HepG2 (cell line): ENCODE measurements around the gene SCAF8. TPM values are rescaled to one million over a fixed set of nuclear protein-coding genes. Genes with fewer than 3 reads are reported as not detected.

Experiments
- ATF7 ChIP-seq, 2 experiments: fragments of 450-650 bp in 1 of 2; sonication (generic) in 1 of 2; formaldehyde crosslinking in 1 of 2; IDR thresholded peaks; 2 replicates each; pipeline versions ENCODE4 v1.4.0 to v1.6.1; 2016 to 2020; ENCODE audit warnings: antibody characterized with exemption in 1 of 2, mild to moderate bottlenecking in 1 of 2, missing genetic modification reagents in 1 of 2
- CBX5 ChIP-seq: sonication (generic); formaldehyde crosslinking; IDR thresholded peaks from 2 replicates; pipeline ENCODE4 v1.4.0; 2020; ENCODE audit warnings: missing genetic modification reagents, borderline replicate concordance
- GABPA ChIP-seq, 2 experiments: IDR thresholded peaks; 2 replicates each; pipeline ENCODE4 v1.6.1; 2011 to 2016; ENCODE audit warnings: low read depth in 2 of 2, low read length in 1 of 2, missing biosample characterization in 1 of 2, missing genetic modification characterization in 1 of 2
- ISL2 ChIP-seq: sonication (generic); formaldehyde crosslinking; IDR thresholded peaks from 2 replicates; pipeline ENCODE4 v1.5.0; 2020; ENCODE audit warnings: missing genetic modification reagents
- MYNN ChIP-seq: sonication (generic); formaldehyde crosslinking; IDR thresholded peaks from 2 replicates; pipeline ENCODE4 v1.4.0; 2020; ENCODE audit warnings: mild to moderate bottlenecking, low read depth, missing genetic modification reagents
- MYPOP ChIP-seq: sonication (generic); formaldehyde crosslinking; IDR thresholded peaks from 2 replicates; pipeline ENCODE4 v1.8.1; 2023; ENCODE audit warnings: mild to moderate bottlenecking, moderate library complexity, missing genetic modification reagents
- NCOA5 ChIP-seq: sonication (generic); formaldehyde crosslinking; IDR thresholded peaks from 2 replicates; pipeline ENCODE4 v1.4.0; 2020; ENCODE audit warnings: missing genetic modification reagents
- NKX3-1 ChIP-seq: sonication (generic); formaldehyde crosslinking; IDR thresholded peaks from 2 replicates; pipeline ENCODE4 v1.5.0; 2020; ENCODE audit warnings: missing genetic modification reagents
- NR2C2 ChIP-seq: sonication (generic); formaldehyde crosslinking; IDR thresholded peaks from 2 replicates; pipeline ENCODE4 v1.4.0; 2020; ENCODE audit warnings: missing genetic modification reagents, mild to moderate bottlenecking, moderate library complexity, borderline replicate concordance
- RAD51 ChIP-seq: fragments of 450-650 bp; IDR thresholded peaks from 2 replicates; pipeline ENCODE4 v1.6.1; 2016; ENCODE audit warnings: borderline replicate concordance
- RBAK ChIP-seq: sonication (generic); formaldehyde crosslinking; IDR thresholded peaks from 2 replicates; pipeline ENCODE4 v1.5.1; 2020; ENCODE audit warnings: mild to moderate bottlenecking, missing genetic modification reagents
- SMARCE1 ChIP-seq: fragments of 450-650 bp; IDR thresholded peaks from 2 replicates; pipeline ENCODE4 v1.6.1; 2017; ENCODE audit warnings: borderline replicate concordance
- SPEN ChIP-seq: sonication (generic); formaldehyde crosslinking; IDR thresholded peaks from 2 replicates; pipeline ENCODE4 v1.5.1; 2020; ENCODE audit warnings: low read depth, mild to moderate bottlenecking, missing genetic modification reagents
- TMF1 ChIP-seq: sonication (generic); formaldehyde crosslinking; IDR thresholded peaks from 2 replicates; pipeline ENCODE4 v1.8.1; 2022; ENCODE audit warnings: low read depth, missing genetic modification reagents
- ZFP82 ChIP-seq: sonication (generic); formaldehyde crosslinking; IDR thresholded peaks from 2 replicates; pipeline ENCODE4 v1.5.1; 2020; ENCODE audit warnings: mild to moderate bottlenecking, missing genetic modification reagents, borderline replicate concordance
- ZNF281 ChIP-seq: sonication (generic); formaldehyde crosslinking; IDR thresholded peaks from 2 replicates; pipeline ENCODE4 v1.4.0; 2020; ENCODE audit warnings: missing genetic modification reagents, borderline replicate concordance
- ZNF335 ChIP-seq: sonication (generic); formaldehyde crosslinking; IDR thresholded peaks from 2 replicates; pipeline ENCODE4 v1.4.0; 2020; ENCODE audit warnings: missing genetic modification reagents
- ZNF431 ChIP-seq: sonication (generic); formaldehyde crosslinking; IDR thresholded peaks from 2 replicates; pipeline ENCODE4 v1.9.0; 2022; ENCODE audit warnings: missing genetic modification reagents, low read depth, mild to moderate bottlenecking, borderline replicate concordance
- ZNF446 ChIP-seq: sonication (generic); formaldehyde crosslinking; IDR thresholded peaks from 2 replicates; pipeline ENCODE4 v1.5.0; 2020; ENCODE audit warnings: mild to moderate bottlenecking, missing genetic modification reagents
- ZNF510 ChIP-seq: sonication (generic); formaldehyde crosslinking; IDR thresholded peaks from 2 replicates; pipeline ENCODE4 v1.4.0; 2020; ENCODE audit warnings: low read depth, mild to moderate bottlenecking, missing genetic modification reagents
- ZNF678 ChIP-seq: sonication (generic); formaldehyde crosslinking; IDR thresholded peaks from 2 replicates; pipeline ENCODE4 v1.4.0; 2020; ENCODE audit warnings: mild to moderate bottlenecking, missing genetic modification reagents
- ZNF83 ChIP-seq: sonication (generic); formaldehyde crosslinking; IDR thresholded peaks from 2 replicates; pipeline ENCODE4 v1.4.0; 2020; ENCODE audit warnings: missing genetic modification reagents, mild to moderate bottlenecking, borderline replicate concordance
- polyA plus RNA-seq, 8 experiments: library from polyadenylated mRNA; depleted of rRNA in 3 of 8; stranded (reverse) in 7 of 8; unstranded in 1 of 8; fragments of >200 nt; fragmentation: Illumina TruSeq in 4 of 8; extraction: Trizol in 4 of 8; gene quantifications; 2 replicates each; pipeline versions ENCODE4 v1.2.1 to v1.2.3, GENCODE V29; 2011 to 2016; ENCODE audit warnings: low read depth in 4 of 8, missing spikeins in 1 of 8, mixed read lengths in 1 of 8; ENCODE audit not compliant: insufficient read depth in 1 of 8
- total RNA-seq, 5 experiments: library from RNA; depleted of rRNA; stranded (reverse); fragments of >200 nt; fragmentation: Illumina TruSeq; extraction: Trizol; gene quantifications; 2 replicates each; pipeline ENCODE4 v1.2.3, GENCODE V29; 2016; ENCODE audit warnings: low read depth in 1 of 5
- TF ChIP-seq, protein P1 (sequence below): sonication (generic); formaldehyde crosslinking; IDR thresholded peaks from 2 replicates; pipeline ENCODE4 v1.4.0; 2020; ENCODE audit warnings: missing genetic modification reagents, low read depth, mild to moderate bottlenecking, borderline replicate concordance

SCAF8 gene
- total and polyA plus RNA-seq, 2 of the 13 experiments (the other 11 are each of a cell fraction or from before 2014, with no cell fraction given): 15.3 to 40.8 TPM

GRCh38 chr6:154733183-154733625 is at the start of gene SCAF8 (continued):
- TF ChIP-seq ZFP82 (CRISPR knock-in tag) (peak; percentile 33; the same call in 1 of the 2 replicates), SMARCE1 (peak; percentile 22; the same call in 1 of the 2 replicates), ZNF431 (peak; percentile 84; the same call in 1 of the 2 replicates), CBX5 (CRISPR knock-in tag) (no peak), RAD51 (no peak), ZNF281 (peak; percentile 21; the same call in 1 of the 2 replicates), TMF1 (CRISPR knock-in tag) (peak; percentile 83; the same call in 1 of the 2 replicates), ZNF335 (CRISPR knock-in tag) (no peak; the same call in 1 of the 2 replicates), MYNN (CRISPR knock-in tag) (no peak), ZNF83 (CRISPR knock-in tag) (no peak), RBAK (CRISPR knock-in tag) (no peak), NCOA5 (no peak), ISL2 (no peak; the same call in 1 of the 2 replicates), ATF7 (IDR thresholded peaks at IDR 0.05) (no peak), ATF7 (CRISPR knock-in tag; IDR thresholded peaks at IDR 0.05) (no peak), NKX3-1 (peak; percentile 88), ZNF446 (CRISPR knock-in tag) (no peak), MYPOP (CRISPR knock-in tag) (peak; percentile 22; the same call in 1 of the 2 replicates), ZNF510 (CRISPR knock-in tag) (no peak), GABPA (IDR thresholded peaks at IDR 0.05; ENCODE audit: low read depth, low read length) (peak; percentile 64), GABPA (CRISPR knock-in tag; IDR thresholded peaks at IDR 0.05; ENCODE audit: low read depth) (no peak; the same call in 1 of the 2 replicates), SPEN (CRISPR knock-in tag) (peak; percentile 86; the same call in 1 of the 2 replicates), ZNF678 (CRISPR knock-in tag) (no peak), NR2C2 (CRISPR knock-in tag) (0 out of 2 replicates have a peak, but pooled peaks have one; percentile 17)
- TF ChIP-seq, protein P1, sequence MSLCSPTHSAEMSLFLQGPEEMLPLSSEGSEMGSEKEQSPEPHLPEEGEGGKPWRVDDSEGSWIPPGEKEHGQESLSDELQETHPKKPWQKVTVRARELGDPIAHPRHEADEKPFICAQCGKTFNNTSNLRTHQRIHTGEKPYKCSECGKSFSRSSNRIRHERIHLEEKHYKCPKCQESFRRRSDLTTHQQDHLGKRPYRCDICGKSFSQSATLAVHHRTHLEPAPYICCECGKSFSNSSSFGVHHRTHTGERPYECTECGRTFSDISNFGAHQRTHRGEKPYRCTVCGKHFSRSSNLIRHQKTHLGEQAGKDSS (CRISPR knock-in tag): no peak; the same call in 1 of the 2 replicates
